ENCODE data around the gene UROD.

Gene UROD

DNA sequence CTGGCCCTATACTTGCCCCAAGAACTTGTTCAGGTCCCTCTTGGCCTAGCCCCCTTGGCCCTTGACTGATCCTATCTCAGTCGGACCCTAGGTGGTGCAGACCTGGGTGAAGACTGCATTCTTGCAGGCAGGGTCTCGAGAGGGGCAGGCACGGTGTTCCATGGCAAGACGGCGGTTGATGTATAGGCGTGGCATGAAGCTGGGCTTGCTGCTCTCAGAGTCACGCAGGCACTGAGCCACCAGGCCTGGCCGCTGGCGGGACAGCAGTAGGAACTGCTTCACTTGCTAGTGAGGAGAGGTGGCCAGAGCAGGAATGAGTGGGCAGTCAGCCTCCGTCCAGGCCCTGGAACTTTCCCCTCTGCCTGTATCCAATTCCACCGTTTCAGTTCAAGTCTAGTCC lies 4.7 kb upstream of the UROD start:
- FAIRE-seq = no peak
- no peak for DNase-seq (ENCODE audit: extremely low spot score, insufficient read length, low read depth)

DNA sequence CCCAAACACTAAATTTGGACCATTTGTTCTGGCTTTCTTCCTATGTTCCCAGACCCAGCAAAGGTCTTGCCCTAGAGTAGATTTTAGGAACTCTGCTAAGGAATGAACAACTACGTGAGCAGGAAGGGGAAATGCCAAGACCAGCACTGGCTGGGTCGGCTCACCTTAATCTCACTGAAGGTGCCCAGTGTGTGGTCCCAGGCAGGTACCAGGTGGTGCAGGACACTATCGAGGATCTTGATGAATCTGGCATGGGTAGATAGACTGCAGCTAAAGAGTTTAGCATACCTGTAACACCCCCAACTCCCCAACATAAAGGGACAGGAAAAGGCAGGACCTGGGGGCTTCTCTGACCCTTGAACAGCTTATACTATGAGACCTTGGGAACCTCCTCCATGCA lies 4.0 kb upstream of the UROD start:
- DNase-seq (ENCODE audit: extremely low spot score, insufficient read length, low read depth) = no peak
- no peak for FAIRE-seq

- no peak for DNase-seq (ENCODE audit: extremely low spot score, insufficient read length, low read depth)
- FAIRE-seq = no peak
Measured at GRCh38 chr1:45008516-45008915, 3.5 kb upstream of the UROD start.

DNA sequence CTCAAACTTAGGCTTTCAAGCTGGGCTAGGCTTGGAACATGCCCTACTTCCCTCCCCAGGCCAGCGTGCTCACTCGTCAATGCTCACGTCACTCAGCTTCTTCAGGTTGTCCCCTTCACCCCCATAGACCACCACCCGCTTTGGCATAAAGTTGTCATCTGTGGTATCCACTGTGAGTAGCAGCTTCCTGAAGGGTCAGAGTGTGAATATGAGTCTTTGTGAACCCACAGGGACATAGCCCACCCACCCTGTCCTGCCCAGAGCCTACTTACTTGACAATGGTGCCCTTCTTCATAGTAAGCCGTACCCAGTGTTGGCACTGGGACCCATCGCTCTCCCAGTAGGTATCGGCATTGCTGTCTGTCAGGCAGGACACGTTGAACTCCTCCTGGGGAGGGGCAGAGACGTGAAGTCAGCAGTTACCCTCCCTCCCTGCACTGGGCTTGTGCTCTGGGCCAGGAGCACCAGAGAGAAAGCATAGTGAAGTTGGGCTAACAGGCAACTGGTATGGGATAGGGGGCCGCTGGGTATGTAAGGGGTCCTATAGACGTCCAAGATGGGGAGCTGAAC lies 2.7 kb upstream of the UROD start:
- no peak for FAIRE-seq
- no peak for DNase-seq (ENCODE audit: extremely low spot score, insufficient read length, low read depth)

DNA sequence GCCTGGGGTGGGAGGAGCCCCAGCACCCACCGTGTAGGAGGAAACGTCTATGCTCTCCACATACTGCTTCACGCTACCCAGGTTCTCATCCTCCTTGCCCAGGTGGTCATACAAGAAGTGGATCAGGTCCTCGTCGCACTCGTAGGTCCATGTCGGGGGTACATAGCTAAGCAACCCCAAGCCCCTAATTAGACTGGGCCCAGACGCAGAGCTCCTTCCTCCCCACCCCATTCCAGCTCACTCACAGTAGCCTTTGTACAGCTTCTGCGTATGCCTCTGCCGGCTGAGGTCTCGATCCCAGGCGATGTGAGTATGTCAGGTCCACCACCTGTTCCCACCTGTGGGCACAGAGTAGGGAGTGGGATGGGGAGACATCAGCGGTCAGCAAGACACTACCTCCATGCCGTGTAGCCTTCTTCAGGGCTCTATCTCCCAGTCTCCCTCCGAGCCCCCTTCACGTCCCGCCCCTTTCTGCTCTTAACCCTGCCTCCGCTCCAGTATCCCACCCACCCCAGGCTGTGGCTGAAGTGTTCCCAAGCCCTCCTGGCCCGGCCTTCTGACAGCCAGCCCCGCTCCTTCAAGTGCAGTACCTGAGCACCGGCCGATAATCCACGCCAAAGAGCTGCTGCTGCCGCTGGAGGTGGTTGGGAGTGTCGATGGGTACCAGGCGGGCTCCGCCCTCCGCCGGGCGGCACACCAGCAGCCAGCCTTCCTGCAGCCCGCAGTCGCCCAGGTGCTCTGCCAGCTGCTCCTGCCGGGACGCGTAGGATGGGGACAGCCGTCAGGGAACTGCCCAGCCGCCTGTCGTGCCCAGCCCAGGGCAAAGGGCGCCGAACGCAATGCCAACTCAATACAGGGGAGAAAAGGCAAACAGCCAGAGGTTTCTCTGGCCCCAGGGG lies 1.8 kb upstream of the UROD start:
- DNase-seq (ENCODE audit: extremely low spot score, insufficient read length, low read depth) = no peak
- no peak for FAIRE-seq

GRCh38 chr1:45010855-45011811 lies 921 bp upstream of the UROD start, which contains the start of gene HECTD3:
TSS of gene HECTD3 (minus strand) at chr1:45011324. CDS start at chr1:45011257, 67 bp downstream.
- peak; percentile 92 for FAIRE-seq
- no peak for DNase-seq (ENCODE audit: extremely low spot score, insufficient read length, low read depth)

GRCh38 chr1:45012639-45013278 lies 705 bp downstream of the UROD start:
- DNase-seq (ENCODE audit: extremely low spot score, insufficient read length, low read depth) (no peak), FAIRE-seq (no peak)

DNA sequence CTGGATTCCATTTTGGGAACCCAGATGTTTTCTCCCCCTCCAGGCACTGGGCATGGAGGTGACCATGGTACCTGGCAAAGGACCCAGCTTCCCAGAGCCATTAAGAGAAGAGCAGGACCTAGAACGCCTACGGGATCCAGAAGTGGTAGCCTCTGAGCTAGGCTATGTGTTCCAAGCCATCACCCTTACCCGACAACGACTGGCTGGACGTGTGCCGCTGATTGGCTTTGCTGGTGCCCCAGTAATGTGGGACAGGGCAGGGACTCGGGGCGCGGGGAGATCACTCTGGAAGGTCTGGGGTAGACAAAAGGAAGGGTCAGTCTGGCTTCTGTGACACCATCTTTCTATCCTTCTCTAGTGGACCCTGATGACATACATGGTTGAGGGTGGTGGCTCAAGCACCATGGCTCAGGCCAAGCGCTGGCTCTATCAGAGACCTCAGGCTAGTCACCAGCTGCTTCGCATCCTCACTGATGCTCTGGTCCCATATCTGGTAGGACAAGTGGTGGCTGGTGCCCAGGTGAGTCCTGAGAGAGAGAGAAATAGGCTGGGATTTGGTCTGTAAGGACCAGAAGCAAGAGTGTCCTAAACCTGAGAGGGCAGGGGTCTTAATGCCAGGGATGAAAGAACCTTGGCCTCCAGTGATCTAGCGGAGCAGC lies 1.6 kb downstream of the UROD start:
- FAIRE-seq (no peak), DNase-seq (ENCODE audit: extremely low spot score, insufficient read length, low read depth) (no peak)

GRCh38 chr1:45014321-45015028 lies 2.4 kb downstream of the UROD start:
- FAIRE-seq (peak; percentile 78), DNase-seq (ENCODE audit: extremely low spot score, insufficient read length, low read depth) (peak; percentile 57)

DNA sequence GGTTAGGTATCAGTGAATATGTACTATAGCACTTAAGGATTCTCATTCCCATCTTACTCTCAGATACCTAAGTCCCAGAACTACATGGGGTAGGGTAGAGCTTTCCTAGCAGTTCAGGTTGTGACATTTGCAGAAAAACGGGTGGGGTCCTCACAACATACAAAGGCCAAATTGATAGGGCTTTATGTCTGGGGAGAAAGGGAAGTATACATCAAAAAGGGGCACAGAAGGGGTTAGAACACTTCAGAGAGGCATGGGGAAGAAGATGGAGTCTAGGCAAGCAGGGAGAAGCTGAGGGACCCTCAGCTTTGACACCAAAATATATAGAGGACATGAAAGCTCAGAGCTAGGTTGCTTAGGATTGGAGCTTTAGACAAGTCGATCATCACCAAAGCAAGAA lies 3.6 kb downstream of the UROD start:
- FAIRE-seq (no peak), DNase-seq (ENCODE audit: extremely low spot score, insufficient read length, low read depth) (no peak)

DNA sequence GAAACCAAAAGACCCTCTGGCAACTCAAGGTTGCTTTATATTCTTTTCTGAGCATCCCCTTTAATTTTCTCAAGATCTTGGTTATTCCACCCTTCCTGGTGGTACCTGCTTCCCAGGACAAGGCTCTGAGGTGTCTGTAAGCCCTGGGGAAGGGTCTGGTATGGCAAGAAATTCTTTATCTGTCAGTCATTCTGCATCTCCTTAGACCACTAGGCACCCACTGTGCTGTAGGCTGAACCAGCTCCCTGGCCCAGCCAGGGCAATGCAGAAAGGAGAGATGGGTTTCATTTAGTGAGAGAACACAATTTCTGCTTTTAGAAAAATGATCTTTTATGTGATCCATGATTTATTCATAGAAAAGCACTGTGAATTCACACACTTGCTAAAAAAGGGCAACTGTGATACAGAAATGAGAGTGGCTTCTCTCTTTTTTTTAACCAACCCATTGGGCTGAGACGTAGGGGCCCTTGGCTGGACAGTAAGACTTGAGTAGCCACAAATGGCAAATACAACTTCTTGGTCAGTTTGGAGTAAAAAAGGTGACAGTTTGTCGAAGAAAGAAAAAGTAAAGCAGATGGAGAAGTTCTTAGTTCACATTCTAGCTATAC lies 4.1 kb downstream of the UROD start:
- DNase-seq (ENCODE audit: extremely low spot score, insufficient read length, low read depth) (no peak), FAIRE-seq (no peak)

GRCh38 chr1:45016767-45017166 lies 4.7 kb downstream of the UROD start:
- FAIRE-seq (no peak), DNase-seq (ENCODE audit: extremely low spot score, insufficient read length, low read depth) (no peak)

GRCh38 chr1:45018599-45019230 lies 6.7 kb downstream of the UROD start:
- DNase-seq (ENCODE audit: extremely low spot score, insufficient read length, low read depth) (no peak), FAIRE-seq (peak; percentile 70)

DNA sequence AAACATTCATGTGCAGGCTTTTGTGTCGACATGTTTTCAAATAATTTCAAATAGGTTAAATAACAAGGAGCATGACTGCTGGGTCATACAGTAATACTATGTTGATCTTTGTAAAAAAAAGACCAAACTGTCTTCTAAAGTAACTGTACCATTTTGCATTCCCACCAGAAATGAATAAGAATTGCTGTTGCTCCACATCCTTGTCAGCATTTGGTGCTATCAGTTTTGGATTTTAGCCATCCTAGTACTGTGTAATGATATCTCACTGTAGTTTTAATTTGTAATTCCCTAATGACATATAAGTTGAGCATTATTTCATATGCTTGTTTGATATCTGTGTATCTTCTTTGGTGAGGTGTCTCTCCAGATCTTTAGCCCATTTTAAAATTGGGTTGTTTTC lies 11.6 kb downstream of the UROD start:
- no peak for FAIRE-seq

GRCh38 chr1:45026446-45026845 lies 14.4 kb downstream of the UROD start:
- DNase-seq (ENCODE audit: extremely low spot score, insufficient read length, low read depth) (no peak), FAIRE-seq (no peak)

More for the DNA sequence above, 11.6 kb downstream of the UROD start:
- DNase-seq (ENCODE audit: extremely low spot score, insufficient read length, low read depth) = no peak

DNA sequence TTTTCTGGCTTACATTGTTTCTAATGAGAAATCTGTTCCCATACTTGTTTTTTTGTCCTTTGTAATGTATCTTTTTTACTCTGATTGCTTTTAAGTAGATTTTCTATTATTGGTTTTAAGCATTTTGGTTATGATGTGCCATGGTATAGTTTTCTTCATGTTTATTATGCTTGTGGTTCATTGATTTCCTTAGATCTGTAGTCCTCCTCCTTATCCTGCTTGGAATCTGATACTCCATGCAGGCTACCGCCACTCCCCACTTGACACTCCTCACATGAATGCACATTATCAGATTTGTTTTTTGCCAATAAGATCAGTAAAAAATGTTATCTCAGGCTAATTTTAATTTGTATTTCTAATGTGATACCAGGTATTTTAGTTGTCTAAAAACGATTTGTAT lies 20.8 kb downstream of the UROD start:
- DNase-seq (ENCODE audit: extremely low spot score, insufficient read length, low read depth) (no peak), FAIRE-seq (no peak)

DNA sequence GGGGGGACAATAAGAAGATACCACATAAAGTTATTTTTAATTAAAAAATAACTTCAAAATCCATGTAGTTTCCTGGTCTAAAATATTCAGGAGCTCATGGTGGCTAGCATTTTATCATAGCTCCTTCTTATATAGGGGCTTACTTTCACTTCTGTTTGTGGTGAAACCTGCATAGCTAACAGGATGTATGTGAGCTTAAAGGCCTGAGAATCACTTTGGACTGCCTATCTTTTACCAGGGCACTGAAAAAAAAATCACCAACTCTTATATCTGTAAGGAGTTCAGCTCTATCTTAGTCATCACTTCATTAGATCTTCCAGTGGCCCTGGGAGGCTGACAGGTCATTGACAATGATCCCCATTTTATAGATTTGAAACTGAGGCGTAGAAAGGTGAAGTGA lies 21.3 kb downstream of the UROD start:
- DNase-seq (ENCODE audit: extremely low spot score, insufficient read length, low read depth) = no peak

More for the DNA sequence above, 21.3 kb downstream of the UROD start:
- FAIRE-seq = peak; percentile 54

Measured in GM18507 (cell line).